Neural cell (in vitro differentiated cells): Measurements from ENCODE around the gene TRPM2.
A peak's percentile ranks its signal among the peaks of the same experiment; 100 is the strongest.

Experiments
- EP300 ChIP-seq: fragments of 450-650 bp; conservative IDR thresholded peaks from 2 replicates; pipeline ENCODE4 v1.6.1; 2014; ENCODE audit warnings: antibody characterized with exemption, mild to moderate bottlenecking, moderate library complexity; ENCODE audit not compliant: poor library complexity, severe bottlenecking
- EZH2 ChIP-seq: fragments of 200-600, 300-800 bp; shearing (Covaris generic), sonication (generic); IDR thresholded peaks from 2 replicates; pipeline ENCODE4 v1.6.1; 2014; ENCODE audit warnings: antibody characterized with exemption, low read length, borderline replicate concordance, mild to moderate bottlenecking; ENCODE audit not compliant: insufficient read depth, poor library complexity, severe bottlenecking
- MXI1 ChIP-seq: fragments of 450-650 bp; conservative IDR thresholded peaks from 2 replicates; pipeline ENCODE4 v1.6.1; 2014; ENCODE audit warnings: antibody characterized with exemption, mild to moderate bottlenecking; ENCODE audit not compliant: poor library complexity, severe bottlenecking
- POLR2AphosphoS5 ChIP-seq: IDR thresholded peaks from 2 replicates; pipeline ENCODE4 v1.6.1; 2012
- RAD21 ChIP-seq: fragments of 450-650 bp; conservative IDR thresholded peaks from 2 replicates; pipeline ENCODE4 v1.6.1; 2014; ENCODE audit warnings: antibody characterized with exemption, mild to moderate bottlenecking, moderate library complexity
- SMC3 ChIP-seq: fragments of 450-650 bp; conservative IDR thresholded peaks from 2 replicates; pipeline ENCODE4 v1.6.1; 2014; ENCODE audit warnings: antibody characterized with exemption, mild to moderate bottlenecking, moderate library complexity; ENCODE audit not compliant: poor library complexity
- TAF1 ChIP-seq: IDR thresholded peaks from 2 replicates; pipeline ENCODE4 v1.6.1; 2012; ENCODE audit warnings: low read depth
- TF ChIP-seq, protein P1 (sequence below): fragments of 450-650 bp; IDR thresholded peaks from 2 replicates; pipeline ENCODE4 v1.5.1; 2014; ENCODE audit warnings: antibody characterized with exemption, mild to moderate bottlenecking, moderate library complexity; ENCODE audit not compliant: poor library complexity, severe bottlenecking
- TF ChIP-seq, protein P2 (sequence below): IDR thresholded peaks from 2 replicates; pipeline ENCODE4 v1.6.1; 2012; ENCODE audit warnings: borderline replicate concordance

- TF ChIP-seq, protein P1, sequence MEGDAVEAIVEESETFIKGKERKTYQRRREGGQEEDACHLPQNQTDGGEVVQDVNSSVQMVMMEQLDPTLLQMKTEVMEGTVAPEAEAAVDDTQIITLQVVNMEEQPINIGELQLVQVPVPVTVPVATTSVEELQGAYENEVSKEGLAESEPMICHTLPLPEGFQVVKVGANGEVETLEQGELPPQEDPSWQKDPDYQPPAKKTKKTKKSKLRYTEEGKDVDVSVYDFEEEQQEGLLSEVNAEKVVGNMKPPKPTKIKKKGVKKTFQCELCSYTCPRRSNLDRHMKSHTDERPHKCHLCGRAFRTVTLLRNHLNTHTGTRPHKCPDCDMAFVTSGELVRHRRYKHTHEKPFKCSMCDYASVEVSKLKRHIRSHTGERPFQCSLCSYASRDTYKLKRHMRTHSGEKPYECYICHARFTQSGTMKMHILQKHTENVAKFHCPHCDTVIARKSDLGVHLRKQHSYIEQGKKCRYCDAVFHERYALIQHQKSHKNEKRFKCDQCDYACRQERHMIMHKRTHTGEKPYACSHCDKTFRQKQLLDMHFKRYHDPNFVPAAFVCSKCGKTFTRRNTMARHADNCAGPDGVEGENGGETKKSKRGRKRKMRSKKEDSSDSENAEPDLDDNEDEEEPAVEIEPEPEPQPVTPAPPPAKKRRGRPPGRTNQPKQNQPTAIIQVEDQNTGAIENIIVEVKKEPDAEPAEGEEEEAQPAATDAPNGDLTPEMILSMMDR: peak; percentile 3
- TF ChIP-seq EP300: no peak
- no peak for TF ChIP-seq POLR2AphosphoS5
- no peak for TF ChIP-seq RAD21
- no peak for TF ChIP-seq SMC3
- TF ChIP-seq EZH2: no peak
- TF ChIP-seq TAF1: no peak
- TF ChIP-seq, protein P2, sequence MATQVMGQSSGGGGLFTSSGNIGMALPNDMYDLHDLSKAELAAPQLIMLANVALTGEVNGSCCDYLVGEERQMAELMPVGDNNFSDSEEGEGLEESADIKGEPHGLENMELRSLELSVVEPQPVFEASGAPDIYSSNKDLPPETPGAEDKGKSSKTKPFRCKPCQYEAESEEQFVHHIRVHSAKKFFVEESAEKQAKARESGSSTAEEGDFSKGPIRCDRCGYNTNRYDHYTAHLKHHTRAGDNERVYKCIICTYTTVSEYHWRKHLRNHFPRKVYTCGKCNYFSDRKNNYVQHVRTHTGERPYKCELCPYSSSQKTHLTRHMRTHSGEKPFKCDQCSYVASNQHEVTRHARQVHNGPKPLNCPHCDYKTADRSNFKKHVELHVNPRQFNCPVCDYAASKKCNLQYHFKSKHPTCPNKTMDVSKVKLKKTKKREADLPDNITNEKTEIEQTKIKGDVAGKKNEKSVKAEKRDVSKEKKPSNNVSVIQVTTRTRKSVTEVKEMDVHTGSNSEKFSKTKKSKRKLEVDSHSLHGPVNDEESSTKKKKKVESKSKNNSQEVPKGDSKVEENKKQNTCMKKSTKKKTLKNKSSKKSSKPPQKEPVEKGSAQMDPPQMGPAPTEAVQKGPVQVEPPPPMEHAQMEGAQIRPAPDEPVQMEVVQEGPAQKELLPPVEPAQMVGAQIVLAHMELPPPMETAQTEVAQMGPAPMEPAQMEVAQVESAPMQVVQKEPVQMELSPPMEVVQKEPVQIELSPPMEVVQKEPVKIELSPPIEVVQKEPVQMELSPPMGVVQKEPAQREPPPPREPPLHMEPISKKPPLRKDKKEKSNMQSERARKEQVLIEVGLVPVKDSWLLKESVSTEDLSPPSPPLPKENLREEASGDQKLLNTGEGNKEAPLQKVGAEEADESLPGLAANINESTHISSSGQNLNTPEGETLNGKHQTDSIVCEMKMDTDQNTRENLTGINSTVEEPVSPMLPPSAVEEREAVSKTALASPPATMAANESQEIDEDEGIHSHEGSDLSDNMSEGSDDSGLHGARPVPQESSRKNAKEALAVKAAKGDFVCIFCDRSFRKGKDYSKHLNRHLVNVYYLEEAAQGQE: no peak
- TF ChIP-seq MXI1: no peak
Measured at GRCh38 chr21:44456214-44456914, 102.9 kb downstream of the TRPM2 start.
